Cerebellar cortex (tissue), 1 donor: ENCODE results near the gene STN1.
"Not testable (repeated sequence)": the region's sequence is repeated elsewhere in the genome, so short reads cannot be mapped to it uniquely, and the experiment has no call there.

ENCODE experiments used
- DNase-seq: peaks from one replicate; pipeline ENCODE4 v3.0.0-alpha.2; 2015; ENCODE audit warnings: low spot score

The STN1 gene

GRCh38 chr10:103861505-103861904, 56.5 kb downstream of the STN1 start:
- no peak for DNase-seq

GRCh38 chr10:103859161-103860086, 58.6 kb downstream of the STN1 start:
- DNase-seq, result peak; percentile 93

GRCh38 chr10:103858360-103858759, 59.6 kb downstream of the STN1 start:
- DNase-seq, result no peak

GRCh38 chr10:103856797-103857170, 61.2 kb downstream of the STN1 start:
- DNase-seq, result no peak

- DNase-seq, result no peak
Measured at GRCh38 chr10:103855852-103856796, 61.9 kb downstream of the STN1 start.

GRCh38 chr10:103855424-103855823, 62.6 kb downstream of the STN1 start, which contains the start of gene SH3PXD2A:
Gene SH3PXD2A, minus strand, starts transcription at chr10:103855576. Its CDS starts 310 bp downstream, at chr10:103855266.
- no peak for DNase-seq

- DNase-seq, result peak; percentile 40
Measured at GRCh38 chr10:103854686-103855391, 63.1 kb downstream of the STN1 start.

- DNase-seq, result peak; percentile 35
Measured at GRCh38 chr10:103854265-103854685, 63.7 kb downstream of the STN1 start.

GRCh38 chr10:103853428-103854264, 64.3 kb downstream of the STN1 start:
- peak; percentile 36 for DNase-seq

- DNase-seq, result no peak
Measured at GRCh38 chr10:103852856-103853255, 65.1 kb downstream of the STN1 start.

- DNase-seq, result no peak
Measured at GRCh38 chr10:103852189-103852711, 65.7 kb downstream of the STN1 start.

GRCh38 chr10:103851261-103851660, 66.7 kb downstream of the STN1 start:
- no peak for DNase-seq

GRCh38 chr10:103850572-103850895, 67.5 kb downstream of the STN1 start:
- no peak for DNase-seq

- no peak for DNase-seq
Measured at GRCh38 chr10:103849880-103850571, 68.0 kb downstream of the STN1 start.

GRCh38 chr10:103849212-103849877, 68.6 kb downstream of the STN1 start:
- no peak for DNase-seq

GRCh38 chr10:103847909-103848468, 70.0 kb downstream of the STN1 start:
- no peak for DNase-seq

- DNase-seq, result no peak
Measured at GRCh38 chr10:103847346-103847745, 70.6 kb downstream of the STN1 start.

- DNase-seq, result no peak
Measured at GRCh38 chr10:103845972-103846371, 72.0 kb downstream of the STN1 start.

- DNase-seq, result not testable (repeated sequence)
Measured at GRCh38 chr10:103845346-103845745, 72.6 kb downstream of the STN1 start.
